Myocyte (in vitro differentiated cells): Measurements from ENCODE around the gene EPHA2. TPM values are rescaled to one million over a fixed set of nuclear protein-coding genes. Genes with fewer than 3 reads are reported as not detected.

ENCODE experiments used
- DNase-seq: peaks from one replicate; pipeline ENCODE4 v3.0.0-alpha.2; 2012; ENCODE audit warnings: low read depth
- total RNA-seq: library from RNA; depleted of rRNA; stranded (reverse); fragments of >200 nt; gene quantifications from 2 replicates; pipeline ENCODE4 v1.2.3, GENCODE V29; 2014

EPHA2 gene
- total RNA-seq, 1 donor from 2014 or later = 18.1 TPM

DNA sequence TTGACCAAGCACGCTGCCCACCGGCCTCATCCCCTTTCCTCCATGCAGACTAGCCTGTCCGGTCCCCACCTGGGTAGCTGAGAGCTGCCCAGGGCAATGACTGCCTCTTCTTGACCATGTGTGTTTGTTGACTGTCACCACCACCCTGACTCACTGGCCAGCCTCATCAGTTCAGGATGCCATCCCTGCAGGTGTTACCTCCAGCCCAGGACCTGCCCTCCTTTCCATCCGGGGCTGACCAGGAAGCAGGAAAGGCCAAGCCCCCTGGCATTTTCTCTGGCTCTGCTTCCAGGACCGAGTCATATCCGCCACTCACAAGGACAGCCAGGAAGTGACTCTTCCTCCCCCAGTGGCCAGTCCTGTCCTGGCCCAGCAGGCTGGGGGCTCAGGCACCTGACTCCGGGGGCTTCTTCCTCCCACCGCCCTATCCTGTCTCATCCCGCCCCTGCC, 17.1 kb downstream of the EPHA2 start:
- DNase-seq = no peak

- no peak for DNase-seq
Measured at GRCh38 chr1:16137890-16138467, 17.9 kb downstream of the EPHA2 start.

DNA sequence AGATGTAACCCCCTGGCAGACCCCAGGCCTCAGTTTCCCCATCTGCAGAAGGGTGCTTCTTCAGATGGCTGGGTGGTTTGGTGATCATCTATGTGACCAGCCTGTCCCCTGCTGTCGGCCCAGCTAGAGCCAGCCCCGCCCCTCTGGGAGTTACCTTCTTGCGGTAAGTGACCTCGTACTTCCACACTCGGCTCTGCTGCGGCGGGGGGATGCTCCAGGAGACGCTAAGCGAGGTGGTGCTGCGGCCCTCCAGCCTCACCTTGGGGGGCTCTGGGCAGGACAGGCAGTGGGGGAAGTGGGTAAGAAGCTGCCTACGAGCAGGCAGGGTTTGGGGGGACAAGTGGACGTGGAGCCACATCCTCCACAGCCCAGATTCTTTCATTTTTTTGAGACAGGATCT, 20.4 kb downstream of the EPHA2 start:
- no peak for DNase-seq

GRCh38 chr1:16134906-16135305, 21.0 kb downstream of the EPHA2 start:
- no peak for DNase-seq

DNA sequence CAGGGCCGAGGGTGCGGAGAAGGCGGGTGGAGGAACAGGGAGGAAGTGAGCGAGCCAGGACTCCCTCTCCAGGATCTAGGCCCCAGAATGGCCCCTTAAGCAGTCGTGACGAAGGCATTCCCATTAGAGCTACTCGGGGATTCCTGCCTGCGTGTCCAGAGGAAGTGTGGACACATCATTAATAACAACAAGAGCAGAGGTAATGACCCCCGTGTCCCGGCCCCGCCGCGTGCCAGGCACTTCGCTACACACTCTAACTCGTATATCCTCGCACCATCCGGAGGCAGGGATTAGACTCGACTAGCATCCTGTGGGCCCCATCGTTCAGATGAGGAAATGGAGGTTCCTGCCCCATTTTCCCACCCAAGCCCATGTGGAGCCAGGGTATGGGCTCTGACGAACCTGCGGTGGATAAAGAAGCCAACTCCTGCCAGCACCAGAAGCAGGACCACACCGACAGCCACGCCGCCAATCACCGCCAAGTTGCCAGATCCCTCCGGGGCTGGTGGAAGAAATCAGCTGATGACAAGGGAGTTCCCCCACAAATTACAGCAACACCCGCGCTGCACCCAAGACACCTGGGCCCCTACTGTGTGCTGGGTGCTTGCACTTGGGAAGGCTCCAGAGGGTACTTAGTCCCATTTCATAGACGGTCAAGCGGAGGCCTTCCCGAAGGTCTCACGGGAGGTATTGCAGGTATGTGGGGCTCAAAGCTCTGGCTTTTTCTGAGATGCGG, 21.6 kb downstream of the EPHA2 start:
- no peak for DNase-seq

- no peak for DNase-seq
Measured at GRCh38 chr1:16133007-16133961, 22.6 kb downstream of the EPHA2 start.

DNA sequence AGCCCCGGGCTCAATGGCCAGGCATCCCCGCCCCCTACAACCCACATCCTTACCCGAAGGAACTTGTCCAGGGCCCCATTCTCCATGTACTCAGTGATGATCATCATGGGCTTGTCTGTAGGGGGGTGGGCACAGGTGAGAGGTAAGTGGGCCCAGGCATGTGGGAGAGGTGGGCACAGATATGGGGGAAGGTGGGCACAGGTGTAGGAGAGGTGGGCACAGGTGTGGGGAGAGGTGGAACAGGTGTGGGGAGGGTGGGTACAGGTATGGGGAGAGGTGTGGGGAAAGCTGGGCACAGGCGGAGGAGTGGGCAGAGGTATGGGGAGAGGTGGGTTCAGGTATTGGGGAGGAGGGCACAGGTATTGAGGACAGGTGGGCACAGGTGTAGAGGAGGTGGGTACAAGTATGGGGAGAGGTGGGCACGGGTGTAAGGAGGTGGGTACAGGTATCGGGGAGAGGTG, 23.5 kb downstream of the EPHA2 start:
- DNase-seq = no peak

DNA sequence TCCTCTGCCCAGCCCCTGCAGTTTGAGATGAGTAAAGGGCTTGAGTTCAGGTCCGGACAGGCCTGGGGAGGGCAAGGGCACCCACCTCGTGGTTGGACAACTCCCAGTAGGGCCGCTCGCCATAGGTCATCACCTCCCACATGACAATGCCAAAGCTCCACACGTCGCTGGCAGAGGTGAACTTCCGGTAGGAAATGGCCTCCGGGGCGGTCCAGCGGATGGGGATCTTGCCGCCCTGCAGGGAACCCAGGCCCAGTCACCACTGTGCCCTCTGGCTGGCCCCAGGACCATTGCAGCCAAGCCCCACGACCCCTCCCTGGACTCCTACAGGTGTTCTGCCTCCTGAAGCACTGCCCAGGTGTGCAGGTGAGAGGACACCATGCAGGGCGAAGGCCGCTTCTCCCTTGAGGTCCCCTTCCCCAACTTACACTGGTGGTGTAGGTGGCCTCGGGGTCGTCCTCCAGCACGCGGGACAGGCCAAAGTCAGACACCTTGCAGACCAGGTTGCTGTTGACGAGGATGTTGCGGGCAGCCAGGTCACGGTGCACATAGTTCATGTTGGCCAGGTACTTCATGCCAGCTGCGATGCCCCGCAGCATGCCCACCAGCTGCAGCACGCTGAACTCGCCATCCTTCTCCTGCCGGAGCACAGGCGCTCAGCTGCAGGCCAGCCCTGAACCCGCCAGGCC, 24.1 kb downstream of the EPHA2 start:
- no peak for DNase-seq

DNA sequence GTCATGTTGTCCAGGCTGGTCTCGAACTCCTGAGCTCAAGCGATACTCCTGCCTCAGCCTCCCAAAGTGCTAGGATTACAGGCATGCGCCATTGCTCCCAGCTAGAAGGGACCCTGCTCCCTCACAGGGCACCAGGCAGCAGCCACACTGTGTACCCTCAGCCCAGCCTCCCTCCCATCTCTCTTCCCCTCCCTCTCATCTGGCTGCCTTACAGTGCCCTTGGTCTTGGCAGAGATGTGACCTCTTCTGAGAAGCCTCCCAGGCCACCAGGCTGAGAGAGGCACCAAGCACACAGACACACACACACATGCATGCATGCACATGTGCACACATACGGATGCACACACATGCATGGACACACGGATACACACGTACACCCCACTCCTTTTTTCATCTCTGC, 25.0 kb downstream of the EPHA2 start:
- no peak for DNase-seq

- DNase-seq = no peak
Measured at GRCh38 chr1:16129921-16130543, 25.8 kb downstream of the EPHA2 start.

- no peak for DNase-seq
Measured at GRCh38 chr1:16129316-16129715, 26.6 kb downstream of the EPHA2 start.

- no peak for DNase-seq
Measured at GRCh38 chr1:16128338-16128741, 27.5 kb downstream of the EPHA2 start.

- DNase-seq = no peak
Measured at GRCh38 chr1:16127676-16128337, 28.1 kb downstream of the EPHA2 start.

GRCh38 chr1:16126743-16127515, 28.9 kb downstream of the EPHA2 start:
- DNase-seq = no peak

DNA sequence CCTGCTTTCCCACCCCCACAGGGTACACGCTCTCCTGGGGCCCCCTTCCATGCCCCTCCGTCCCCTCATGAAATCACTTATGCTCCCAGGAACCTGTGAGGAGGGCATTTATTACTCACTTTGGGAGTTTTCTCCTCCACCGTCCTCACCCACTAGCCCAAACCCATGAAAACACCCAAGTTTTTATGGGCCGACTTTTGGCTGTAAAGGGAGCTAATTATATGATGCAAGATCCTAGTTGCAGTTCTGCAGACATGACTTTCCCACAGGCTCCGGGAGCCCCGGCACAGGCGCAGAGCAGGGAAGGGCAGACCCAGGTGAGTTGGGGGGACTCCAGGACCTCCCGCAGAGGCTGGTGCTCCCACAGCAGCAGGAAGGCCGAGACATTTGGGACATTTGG, 29.7 kb downstream of the EPHA2 start:
- no peak for DNase-seq

DNA sequence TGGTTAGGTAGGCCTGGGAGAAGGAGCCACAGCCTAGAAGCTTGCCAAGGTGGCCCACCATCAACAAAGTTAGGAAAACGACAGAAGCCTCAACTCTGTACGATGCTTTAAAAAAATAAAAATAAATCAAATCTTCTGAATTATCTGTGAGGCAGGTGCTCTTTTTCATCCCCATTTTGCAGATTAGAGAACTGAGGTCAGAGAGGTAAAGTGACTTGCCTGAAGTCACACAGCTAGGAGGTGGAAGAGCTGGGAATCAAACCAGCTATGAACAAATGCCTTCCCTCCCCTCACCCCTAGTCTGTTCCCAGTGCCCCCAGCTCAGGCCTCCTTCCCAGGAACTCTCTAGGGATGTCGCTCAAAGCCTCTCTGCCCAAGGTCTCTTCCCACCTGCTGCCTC, 30.4 kb downstream of the EPHA2 start:
- DNase-seq = no peak

GRCh38 chr1:16125088-16125470, 30.8 kb downstream of the EPHA2 start:
- no peak for DNase-seq

DNA sequence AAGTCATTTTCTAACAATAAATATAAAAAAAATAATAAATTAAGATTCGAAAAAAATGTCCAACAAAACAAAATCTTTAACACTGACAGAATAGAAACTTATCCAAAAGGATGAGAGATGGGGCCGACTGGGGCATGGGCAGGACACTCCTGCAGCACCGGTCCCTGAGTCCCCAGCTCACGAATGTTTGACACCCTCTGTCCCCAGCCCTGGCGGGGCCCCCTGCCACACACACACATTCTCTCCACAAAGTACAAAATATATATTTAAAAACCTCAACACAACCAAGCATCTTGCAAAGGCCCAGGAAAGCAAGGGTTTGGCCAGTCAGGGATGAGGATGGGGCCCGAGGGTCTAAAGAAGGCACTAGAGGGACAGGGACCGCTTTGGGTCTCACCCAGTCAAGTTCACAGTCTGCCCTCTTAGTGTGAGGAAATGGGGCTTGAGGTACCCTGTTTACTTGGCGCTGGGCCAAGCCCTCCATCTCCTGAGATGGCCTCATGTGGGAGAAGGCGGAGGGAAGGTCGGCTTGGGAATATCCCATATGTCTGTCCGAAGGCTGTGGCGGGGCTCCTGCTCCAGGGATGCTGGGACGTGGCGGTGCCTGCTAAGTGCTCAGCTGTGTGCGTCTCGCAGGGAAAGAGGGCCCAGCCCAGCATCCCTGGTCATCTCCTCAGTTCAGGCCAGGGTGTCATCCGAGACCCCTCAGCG, 31.3 kb downstream of the EPHA2 start:
- no peak for DNase-seq

DNA sequence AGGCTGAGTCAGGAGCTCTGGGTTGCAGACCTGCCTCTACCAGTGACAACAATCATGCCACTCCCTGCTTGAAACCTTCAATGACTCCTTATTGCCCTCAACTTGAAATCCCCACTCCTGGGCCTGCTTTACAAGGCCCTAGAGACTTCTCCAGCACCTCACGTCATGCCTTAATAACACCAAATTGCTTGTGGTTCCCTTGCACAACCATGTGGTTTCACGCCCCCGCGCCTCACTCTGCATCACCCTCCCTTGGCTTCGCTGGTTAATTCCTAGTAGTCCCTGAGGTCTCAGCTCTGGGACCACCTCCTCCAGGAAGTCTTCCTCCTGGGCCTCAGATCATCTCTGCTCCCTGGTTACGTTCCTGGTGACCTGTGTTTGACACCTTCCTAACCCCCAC, 33.0 kb downstream of the EPHA2 start:
- DNase-seq = peak; percentile 73
